ENCODE results near the gene KCNK2. TPM values are rescaled to one million over a fixed set of nuclear protein-coding genes. Genes with fewer than 3 reads are reported as not detected.
A peak's percentile ranks its signal among the peaks of the same experiment; 100 is the strongest.
"Not testable (repeated sequence)": the region's sequence is repeated elsewhere in the genome, so short reads cannot be mapped to it uniquely, and the experiment has no call there.

The KCNK2 gene
- total RNA-seq, 1 experiment from 2014 or later, result 5.0 TPM

GRCh38 chr1:215151841-215152549, 69.5 kb downstream of the KCNK2 start:
- no peak for DNase-seq (ENCODE audit: low read depth)

DNA sequence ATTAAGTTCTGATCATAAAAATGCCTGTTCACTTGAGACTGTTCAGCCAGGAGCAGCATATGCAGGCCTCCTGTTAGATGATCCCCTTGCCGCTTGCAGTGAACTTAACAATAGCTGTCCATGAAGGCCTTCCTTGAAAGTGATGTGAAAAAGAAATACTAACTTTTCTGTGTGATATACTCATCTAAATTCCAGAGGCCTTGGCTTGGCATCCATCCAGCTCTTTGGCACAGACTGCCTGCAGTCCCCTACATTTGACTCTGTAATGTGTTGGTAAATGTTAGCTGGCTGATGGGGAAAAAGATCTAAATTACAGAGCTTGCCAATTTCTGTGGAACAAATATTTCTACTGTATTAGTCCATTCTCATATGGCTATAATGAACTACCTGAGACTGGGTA, 73.7 kb downstream of the KCNK2 start:
- DNase-seq (ENCODE audit: low read depth), result peak; percentile 7

GRCh38 chr1:215160351-215160750, 77.8 kb downstream of the KCNK2 start:
- peak; percentile 37 for DNase-seq (ENCODE audit: low read depth)

DNA sequence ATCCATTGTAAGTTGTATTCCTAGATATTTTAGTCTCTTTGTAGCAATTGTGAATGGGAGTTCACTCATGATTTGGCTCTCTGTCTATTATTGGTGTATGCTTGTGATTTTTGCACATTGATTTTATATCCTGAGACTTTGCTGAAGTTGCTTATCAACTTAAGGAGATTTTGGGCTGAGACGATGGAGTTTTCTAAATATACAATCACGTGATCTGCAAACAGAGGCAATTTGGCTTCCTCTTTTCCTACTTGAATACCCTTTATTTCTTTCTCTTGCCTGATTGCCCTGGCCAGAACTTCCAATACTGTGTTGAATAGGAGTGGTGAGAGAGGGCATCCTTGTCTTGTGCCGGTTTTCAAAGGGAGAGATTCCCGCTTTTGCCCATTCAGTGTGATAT, 80.6 kb downstream of the KCNK2 start:
- DNase-seq (ENCODE audit: low read depth), result not testable (repeated sequence)

- DNase-seq (ENCODE audit: low read depth), result peak; percentile 48
These were observed 84.3 kb downstream of the KCNK2 start for GRCh38 chr1:215166886-215167285.

GRCh38 chr1:215181518-215181917, 99.0 kb downstream of the KCNK2 start:
- no peak for DNase-seq (ENCODE audit: low read depth)

DNA sequence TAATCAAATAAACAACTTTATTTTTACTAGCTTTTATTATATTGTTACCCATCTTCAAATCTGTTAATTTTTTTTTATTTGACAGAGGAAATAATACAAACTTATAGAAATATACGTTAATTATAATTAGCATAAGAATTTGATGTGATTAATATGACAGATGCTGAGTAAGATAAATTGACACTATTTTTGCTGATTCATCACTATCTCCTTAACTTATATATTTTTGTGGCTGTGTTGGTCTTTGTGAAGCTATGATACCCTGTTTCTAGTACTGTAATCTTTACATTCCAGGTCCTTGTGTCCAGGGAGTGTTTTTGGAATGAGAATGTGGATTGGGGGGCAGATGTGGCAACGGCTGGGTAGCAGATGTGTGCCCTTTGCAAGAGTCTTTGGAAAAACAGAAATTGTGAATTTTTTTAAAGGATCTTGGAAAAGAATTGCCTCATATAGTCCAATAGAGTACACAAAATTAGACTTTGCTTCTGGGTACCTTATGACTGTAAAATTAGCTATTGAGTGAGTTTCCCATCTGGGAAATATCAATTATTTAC, 102.6 kb downstream of the KCNK2 start:
- no peak for DNase-seq (ENCODE audit: low read depth)

DNA sequence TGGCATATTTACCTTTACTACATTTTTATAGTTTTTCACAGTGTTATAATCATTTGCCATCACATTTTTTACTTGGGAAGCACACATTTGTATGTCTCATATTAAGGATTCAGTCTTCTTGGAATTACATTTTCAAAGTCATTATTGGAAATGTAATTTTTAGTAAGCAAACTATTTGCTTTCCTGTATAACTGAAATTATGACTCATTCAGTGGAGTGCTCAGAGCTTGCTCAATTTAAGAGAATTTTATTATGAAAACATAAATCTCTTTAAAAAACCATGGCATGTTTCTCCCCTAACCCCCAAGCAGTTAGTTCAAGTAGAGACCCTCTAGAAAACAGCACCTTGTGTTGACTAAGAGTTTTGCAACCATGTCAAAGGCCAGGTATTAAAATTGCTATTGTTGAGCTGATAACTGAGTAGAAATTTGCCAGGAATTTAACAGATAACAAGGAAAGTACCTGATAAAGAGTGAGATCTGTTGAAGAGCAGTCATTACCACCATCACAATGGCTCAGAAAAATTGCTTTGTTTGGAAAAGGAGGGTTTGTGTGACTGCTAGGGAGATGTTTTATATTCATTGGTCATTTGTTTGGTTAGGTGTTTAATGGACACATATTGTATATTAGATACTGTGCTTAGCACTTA, 105.9 kb downstream of the KCNK2 start:
- no peak for DNase-seq (ENCODE audit: low read depth)

DNA sequence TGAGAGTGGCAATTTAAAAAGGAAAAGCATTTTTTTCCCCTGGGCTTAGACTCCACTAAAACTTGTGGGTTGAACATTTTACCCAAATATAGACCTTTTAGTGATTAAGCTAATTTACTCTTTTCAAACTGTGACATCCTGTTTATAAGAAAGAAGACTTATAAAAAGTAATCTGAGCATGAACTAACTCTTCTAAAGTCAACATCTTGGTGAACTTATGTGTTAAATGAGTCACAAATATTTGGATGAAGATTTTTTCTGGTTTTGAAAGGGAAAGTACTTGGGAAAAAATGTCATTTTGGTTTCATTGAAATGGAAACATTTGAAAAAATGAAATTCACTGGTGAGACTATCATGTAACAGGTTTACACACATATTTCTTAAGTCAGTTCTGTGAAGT, 109.8 kb downstream of the KCNK2 start:
- peak; percentile 6 for DNase-seq (ENCODE audit: low read depth)

GRCh38 chr1:215198021-215198420, 115.5 kb downstream of the KCNK2 start:
- no peak for DNase-seq (ENCODE audit: low read depth)

- no peak for DNase-seq (ENCODE audit: low read depth)
These were observed 117.6 kb downstream of the KCNK2 start for GRCh38 chr1:215200121-215200520.

DNA sequence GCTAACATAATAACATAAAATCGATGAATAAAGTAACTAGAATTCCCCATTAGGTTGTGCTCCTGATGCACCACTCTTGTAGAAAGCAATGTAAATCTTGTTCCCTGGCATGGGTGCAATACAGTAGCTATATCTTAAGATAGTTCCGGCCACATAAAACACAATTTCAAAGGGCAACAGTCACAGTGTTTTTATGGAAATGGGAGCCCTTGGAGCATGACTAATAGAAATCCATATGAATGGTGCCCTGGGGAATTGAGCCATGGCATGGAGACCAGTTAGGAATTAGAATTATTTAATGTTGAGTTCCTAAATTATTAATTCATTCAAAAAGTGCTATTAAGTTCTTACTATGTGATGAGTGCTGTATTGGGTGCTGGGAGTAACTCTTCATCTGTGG, 118.7 kb downstream of the KCNK2 start:
- no peak for DNase-seq (ENCODE audit: low read depth)

DNA sequence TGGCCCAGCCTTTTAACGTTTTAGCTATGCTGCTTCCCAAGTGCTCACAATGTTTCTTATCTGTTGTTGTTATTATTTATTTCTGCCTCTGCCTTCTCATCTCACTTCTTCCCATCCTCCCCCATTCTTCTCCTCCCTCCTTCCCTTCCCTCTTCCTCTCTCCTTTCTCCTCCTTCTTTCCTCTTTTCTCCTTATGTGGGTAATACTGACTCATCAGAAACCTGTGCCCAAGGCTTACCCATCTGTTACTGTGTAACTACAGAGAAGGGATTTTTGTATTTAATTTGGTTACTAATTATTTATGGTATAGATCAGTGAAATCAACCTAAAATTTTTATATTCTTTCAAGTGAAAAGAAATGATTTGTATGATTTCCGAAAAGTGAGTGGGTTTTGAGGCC, 120.3 kb downstream of the KCNK2 start:
- no peak for DNase-seq (ENCODE audit: low read depth)

DNA sequence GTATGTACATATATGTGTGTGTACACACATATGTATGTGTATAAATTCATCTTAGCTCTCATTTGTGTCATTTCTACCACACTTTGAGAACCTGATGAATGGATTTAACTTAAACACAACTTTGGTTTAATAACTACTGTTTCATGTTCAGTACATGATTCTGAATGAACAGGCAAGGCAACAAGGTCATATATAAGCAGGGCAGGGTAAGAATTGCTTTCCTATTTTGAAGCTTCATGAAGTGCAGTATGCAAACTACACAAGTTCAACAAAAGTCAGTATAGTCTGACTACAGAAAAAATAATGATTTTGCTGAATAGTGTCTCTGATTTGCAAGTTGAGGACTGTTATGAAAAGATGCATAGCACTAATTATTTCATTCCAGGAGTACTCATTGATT, 127.6 kb downstream of the KCNK2 start:
- no peak for DNase-seq (ENCODE audit: low read depth)

- DNase-seq (ENCODE audit: low read depth), result no peak
These were observed 133.3 kb downstream of the KCNK2 start for GRCh38 chr1:215215846-215216245.

DNA sequence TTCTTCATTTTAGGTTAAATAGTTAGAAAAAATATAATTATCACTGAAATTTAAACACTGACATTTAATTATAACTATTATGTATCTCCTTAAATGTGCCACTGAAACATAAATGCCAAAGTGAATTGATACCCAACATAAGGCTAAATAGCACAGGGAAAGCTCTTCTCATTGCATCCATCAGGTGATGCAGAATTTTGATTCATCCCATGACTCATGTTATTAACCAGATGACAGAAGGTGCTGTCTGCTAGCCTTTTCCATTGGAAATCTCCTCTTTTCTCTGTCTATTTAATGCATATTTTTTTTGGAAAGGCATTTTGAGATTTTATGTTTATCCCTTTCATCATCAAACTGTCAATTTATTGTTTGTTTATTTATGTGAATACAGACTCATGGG, 136.8 kb downstream of the KCNK2 start:
- DNase-seq (ENCODE audit: low read depth), result no peak

- no peak for DNase-seq (ENCODE audit: low read depth)
These were observed 137.8 kb downstream of the KCNK2 start for GRCh38 chr1:215220346-215220745.

- peak; percentile 15 for DNase-seq (ENCODE audit: low read depth)
These were observed 144.2 kb downstream of the KCNK2 start for GRCh38 chr1:215226757-215227156.

- DNase-seq (ENCODE audit: low read depth), result no peak
These were observed 145.7 kb downstream of the KCNK2 start for GRCh38 chr1:215228193-215228592.

- DNase-seq (ENCODE audit: low read depth), result no peak
These were observed 158.9 kb downstream of the KCNK2 start for GRCh38 chr1:215241451-215241850.

- DNase-seq (ENCODE audit: low read depth), result peak; percentile 4
These were observed 161.0 kb downstream of the KCNK2 start for GRCh38 chr1:215243345-215244054.

- DNase-seq (ENCODE audit: low read depth), result no peak
These were observed 168.4 kb downstream of the KCNK2 start for GRCh38 chr1:215250913-215251312.

Data from HT1080 (cell line).